Stimulated activated CD4-positive, alpha-beta T cell treated with anti-CD3 and anti-CD28 coated beads, Interleukin-4, amount 100 ng/mL, for 4 hours (primary cell): ENCODE data around the gene CRYL1.

Experiments used
- DNase-seq, 2 experiments: peaks; one replicate each; pipeline ENCODE4 v3.0.0-alpha.2; 2020

Gene CRYL1

GRCh38 chr13:20491926-20492435 lies 33.7 kb downstream of the CRYL1 start:
- DNase-seq = no peak

GRCh38 chr13:20489185-20489820 lies 36.4 kb downstream of the CRYL1 start:
- peak; percentile 36 to 43 for DNase-seq

- DNase-seq = no peak
Measured at GRCh38 chr13:20487927-20488326, 37.7 kb downstream of the CRYL1 start.

- no peak for DNase-seq
Measured at GRCh38 chr13:20482787-20483186, 42.9 kb downstream of the CRYL1 start.

- no peak for DNase-seq
Measured at GRCh38 chr13:20482275-20482761, 43.3 kb downstream of the CRYL1 start.

- DNase-seq = no peak
Measured at GRCh38 chr13:20477394-20477793, 48.3 kb downstream of the CRYL1 start.

GRCh38 chr13:20475927-20476691 lies 49.5 kb downstream of the CRYL1 start:
- DNase-seq = peak; percentile 47 to 68

GRCh38 chr13:20474515-20474914 lies 51.1 kb downstream of the CRYL1 start:
- no peak for DNase-seq

GRCh38 chr13:20473888-20474287 lies 51.8 kb downstream of the CRYL1 start:
- DNase-seq = no peak

GRCh38 chr13:20473139-20473538 lies 52.5 kb downstream of the CRYL1 start:
- no peak for DNase-seq

- no peak for DNase-seq
Measured at GRCh38 chr13:20472531-20472930, 53.1 kb downstream of the CRYL1 start.

GRCh38 chr13:20470136-20470535 lies 55.5 kb downstream of the CRYL1 start:
- DNase-seq = no peak

GRCh38 chr13:20466371-20466770 lies 59.3 kb downstream of the CRYL1 start:
- no peak for DNase-seq

- no peak for DNase-seq
Measured at GRCh38 chr13:20465218-20465879, 60.3 kb downstream of the CRYL1 start.

- DNase-seq = no peak
Measured at GRCh38 chr13:20462921-20463320, 62.7 kb downstream of the CRYL1 start.

GRCh38 chr13:20462533-20462915 lies 63.1 kb downstream of the CRYL1 start:
- DNase-seq = no peak

GRCh38 chr13:20461860-20462532 lies 63.7 kb downstream of the CRYL1 start:
- DNase-seq = no peak

GRCh38 chr13:20461481-20461859 lies 64.2 kb downstream of the CRYL1 start:
- peak in 1 of 2 experiments; percentile 41 for DNase-seq

GRCh38 chr13:20460761-20461160 lies 64.9 kb downstream of the CRYL1 start:
- no peak for DNase-seq

GRCh38 chr13:20457670-20458069 lies 68.0 kb downstream of the CRYL1 start:
- no peak for DNase-seq

- no peak for DNase-seq
Measured at GRCh38 chr13:20456737-20457136, 68.9 kb downstream of the CRYL1 start.

- no peak for DNase-seq
Measured at GRCh38 chr13:20451397-20451796, 74.3 kb downstream of the CRYL1 start.

GRCh38 chr13:20448470-20448869 lies 77.2 kb downstream of the CRYL1 start:
- DNase-seq = no peak
